HepG2 (cell line): ENCODE data around the gene ECHS1. TPM values are rescaled to one million over a fixed set of nuclear protein-coding genes. Genes with fewer than 3 reads are reported as not detected.

ENCODE experiments used
- ARNT2 ChIP-seq: sonication (generic); formaldehyde crosslinking; IDR thresholded peaks from 2 replicates; pipeline ENCODE4 v1.8.0; 2022; ENCODE audit warnings: mild to moderate bottlenecking, low read depth, missing genetic modification reagents, moderate library complexity
- FOSL2 ChIP-seq: sonication (generic); formaldehyde crosslinking; IDR thresholded peaks from 2 replicates; pipeline ENCODE4 v1.4.0; 2020; ENCODE audit warnings: missing genetic modification reagents
- MXD4 ChIP-seq: IDR thresholded peaks from 2 replicates; pipeline ENCODE4 v1.6.1; 2016; ENCODE audit warnings: mild to moderate bottlenecking, missing biosample characterization, missing genetic modification reagents
- NCOA5 ChIP-seq: sonication (generic); formaldehyde crosslinking; IDR thresholded peaks from 2 replicates; pipeline ENCODE4 v1.4.0; 2020; ENCODE audit warnings: missing genetic modification reagents
- NFAT5 ChIP-seq: sonication (generic); formaldehyde crosslinking; IDR thresholded peaks from 2 replicates; pipeline ENCODE4 v1.4.0; 2020; ENCODE audit warnings: missing genetic modification reagents
- RAD51 ChIP-seq: fragments of 450-650 bp; IDR thresholded peaks from 2 replicates; pipeline ENCODE4 v1.6.1; 2016; ENCODE audit warnings: borderline replicate concordance
- RORA ChIP-seq: sonication (generic); formaldehyde crosslinking; IDR thresholded peaks from 2 replicates; pipeline ENCODE4 v1.5.0; 2020; ENCODE audit warnings: mild to moderate bottlenecking, missing genetic modification reagents, moderate library complexity
- SP140L ChIP-seq: sonication (generic); formaldehyde crosslinking; IDR thresholded peaks from 2 replicates; pipeline ENCODE4 v1.4.0; 2020; ENCODE audit warnings: missing genetic modification reagents, borderline replicate concordance
- YEATS2 ChIP-seq: sonication (generic); formaldehyde crosslinking; IDR thresholded peaks from 2 replicates; pipeline ENCODE4 v1.4.0; 2020; ENCODE audit warnings: missing genetic modification reagents, borderline replicate concordance
- ZNF33A ChIP-seq: sonication (generic); formaldehyde crosslinking; IDR thresholded peaks from 2 replicates; pipeline ENCODE4 v1.5.1; 2020; ENCODE audit warnings: missing genetic modification reagents, mild to moderate bottlenecking, moderate library complexity, borderline replicate concordance
- ZNF609 ChIP-seq: sonication (generic); formaldehyde crosslinking; IDR thresholded peaks from 2 replicates; pipeline ENCODE4 v1.4.0; 2020; ENCODE audit warnings: mild to moderate bottlenecking, missing genetic modification reagents, borderline replicate concordance
- ZNF710 ChIP-seq: sonication (generic); formaldehyde crosslinking; IDR thresholded peaks from 2 replicates; pipeline ENCODE4 v1.5.0; 2020; ENCODE audit warnings: mild to moderate bottlenecking, missing genetic modification reagents, borderline replicate concordance
- ZNF749 ChIP-seq: sonication (generic); formaldehyde crosslinking; IDR thresholded peaks from 2 replicates; pipeline ENCODE4 v1.8.0; 2022; ENCODE audit warnings: mild to moderate bottlenecking, missing genetic modification reagents, moderate library complexity, borderline replicate concordance
- ZNF878 ChIP-seq: sonication (generic); formaldehyde crosslinking; IDR thresholded peaks from 2 replicates; pipeline ENCODE4 v1.8.1; 2023; ENCODE audit warnings: mild to moderate bottlenecking, missing genetic modification reagents, moderate library complexity
- ZSCAN25 ChIP-seq: sonication (generic); formaldehyde crosslinking; IDR thresholded peaks from 2 replicates; pipeline ENCODE4 v1.8.0; 2022; ENCODE audit warnings: mild to moderate bottlenecking, missing genetic modification reagents
- ZSCAN30 ChIP-seq: sonication (generic); formaldehyde crosslinking; IDR thresholded peaks from 2 replicates; pipeline ENCODE4 v1.5.0; 2020; ENCODE audit warnings: mild to moderate bottlenecking, missing genetic modification reagents
- polyA plus RNA-seq, 8 experiments: library from polyadenylated mRNA; depleted of rRNA in 3 of 8; stranded (reverse) in 7 of 8; unstranded in 1 of 8; fragments of >200 nt; fragmentation: Illumina TruSeq in 4 of 8; extraction: Trizol in 4 of 8; gene quantifications; 2 replicates each; pipeline versions ENCODE4 v1.2.1 to v1.2.3, GENCODE V29; 2011 to 2016; ENCODE audit warnings: low read depth in 4 of 8, missing spikeins in 1 of 8, mixed read lengths in 1 of 8; ENCODE audit not compliant: insufficient read depth in 1 of 8
- total RNA-seq, 5 experiments: library from RNA; depleted of rRNA; stranded (reverse); fragments of >200 nt; fragmentation: Illumina TruSeq; extraction: Trizol; gene quantifications; 2 replicates each; pipeline ENCODE4 v1.2.3, GENCODE V29; 2016; ENCODE audit warnings: low read depth in 1 of 5

Gene ECHS1
- total and polyA plus RNA-seq, 2 of the 13 experiments (the other 11 are each of a cell fraction or from before 2014, with no cell fraction given): 32.7 to 195 TPM

- peak; percentile 52; the same call in 1 of the 2 replicates for TF ChIP-seq ARNT2 (CRISPR knock-in tag)
- peak; percentile 75; the same call in 1 of the 2 replicates for TF ChIP-seq ZNF33A (CRISPR knock-in tag)
- TF ChIP-seq ZNF710 (CRISPR knock-in tag): no peak
- no peak for TF ChIP-seq ZNF878 (CRISPR knock-in tag)
- TF ChIP-seq RAD51: no peak
- TF ChIP-seq MXD4 (CRISPR knock-in tag): peak; percentile 53; the same call in 1 of the 2 replicates
- no peak for TF ChIP-seq RORA (CRISPR knock-in tag)
- TF ChIP-seq NCOA5 (CRISPR knock-in tag): no peak
- TF ChIP-seq NFAT5: no peak
- 0 out of 2 replicates have a peak, but pooled peaks have one; percentile 22 for TF ChIP-seq YEATS2 (CRISPR knock-in tag)
- TF ChIP-seq ZNF609 (CRISPR knock-in tag): peak; percentile 66; the same call in 1 of the 2 replicates
- peak; percentile 51; the same call in 1 of the 2 replicates for TF ChIP-seq ZNF749 (CRISPR knock-in tag)
- TF ChIP-seq SP140L (CRISPR knock-in tag): no peak
- peak; percentile 95 for TF ChIP-seq ZSCAN25 (CRISPR knock-in tag)
- no peak for TF ChIP-seq ZSCAN30 (CRISPR knock-in tag)
- TF ChIP-seq FOSL2 (CRISPR knock-in tag): no peak
Observed at GRCh38 chr10:133378251-133379096, 5.3 kb upstream of the ECHS1 start (continued).
